ENCODE data around the gene USP32. TPM values are rescaled to one million over a fixed set of nuclear protein-coding genes. Genes with fewer than 3 reads are reported as not detected.
A peak's percentile ranks its signal among the peaks of the same experiment; 100 is the strongest.
"Not testable (repeated sequence)": the region's sequence is repeated elsewhere in the genome, so short reads cannot be mapped to it uniquely, and the experiment has no call there.

The USP32 gene
- total RNA-seq, 4 donors from 2014 or later = 14.7 to 86.0 (median 54.8) TPM

- H3K9me3 ChIP-seq = no peaks in the 10 kb centered on the region
- no peaks in the 10 kb centered on the region for H3K4me1 ChIP-seq
- H3K27ac ChIP-seq = no peak overlapping the region
- intact Hi-C loops (cut with DNase I; ENCODE audit: low total_unique reads) = no loop called here
- H3K4me3 ChIP-seq = no peak overlapping the region
- peaks cover 0 to 12% (median 3%) of the 10 kb centered on the region in 4 donors for H3K36me3 ChIP-seq
- TF ChIP-seq EP300 (IDR thresholded peaks at IDR 0.05; ENCODE audit: low read depth) (no peak), CTCF (IDR thresholded peaks at IDR 0.05) (no peak), POLR2A (IDR thresholded peaks at IDR 0.05) (no peak), POLR2AphosphoS5 (IDR thresholded peaks at IDR 0.05) (no peak)
- H3K27me3 ChIP-seq = no peaks in the 10 kb centered on the region
- no peak for DNase-seq
- 90 to 94% methylated on average over 2 to 3 of the region's 3 CpGs for WGBS, 2 donors (ENCODE audit: low coverage in 1 of 2)
- in situ Hi-C loops (cut with MboI; ENCODE audit: low pct_ligation_motif_present in 1 of 4, low pct_unique_long_range_greater_than_20kb in 1 of 4, low sequenced_read_pairs in 3 of 4) = loop anchor here in 1 of 4 donors (10.0 kb wide), 1 partner anchor 194 kb away; the partner anchor contains the start of gene CHCT1
Measured at GRCh38 chr17:60230358-60230757, 161.6 kb downstream of the USP32 start.

GRCh38 chr17:60229188-60229802 lies 162.6 kb downstream of the USP32 start:
- H3K36me3 ChIP-seq = peaks cover 0 to 12% (median 5%) of the 10 kb centered on the region in 4 donors
- 89 to 92% methylated on average over 3 of the region's 3 CpGs for WGBS, 2 donors (ENCODE audit: low coverage in 1 of 2)
- no peak for DNase-seq
- H3K27ac ChIP-seq = no peak overlapping the region
- H3K4me1 ChIP-seq = no peaks in the 10 kb centered on the region
- no peaks in the 10 kb centered on the region for H3K27me3 ChIP-seq
- in situ Hi-C loops (cut with MboI; ENCODE audit: low pct_ligation_motif_present in 1 of 4, low pct_unique_long_range_greater_than_20kb in 1 of 4, low sequenced_read_pairs in 3 of 4) (no loop called here), intact Hi-C loops (cut with DNase I; ENCODE audit: low total_unique reads) (no loop called here)
- H3K9me3 ChIP-seq = no peaks in the 10 kb centered on the region
- TF ChIP-seq POLR2A (IDR thresholded peaks at IDR 0.05) (no peak), CTCF (IDR thresholded peaks at IDR 0.05) (peak in 3 of 5 experiments; percentile 10 to 13 (median 10))
- no peak overlapping the region for H3K4me3 ChIP-seq

GRCh38 chr17:60227276-60227675 lies 164.7 kb downstream of the USP32 start:
- H3K9me3 ChIP-seq; H3K4me1 ChIP-seq; intact Hi-C loops (cut with DNase I; ENCODE audit: low total_unique reads); DNase-seq; H3K27me3 ChIP-seq; H3K4me3 ChIP-seq; in situ Hi-C loops (cut with MboI; ENCODE audit: low pct_ligation_motif_present in 1 of 4, low pct_unique_long_range_greater_than_20kb in 1 of 4, low sequenced_read_pairs in 3 of 4); H3K27ac ChIP-seq: not testable (repeated sequence)
- WGBS, 2 donors (ENCODE audit: low coverage in 1 of 2) = 94 to 96% methylated on average over 2 to 8 of the region's 8 CpGs
- peaks cover 0 to 25% (median 9%) of the 10 kb centered on the region in 4 donors for H3K36me3 ChIP-seq

- Histone ChIP-seq H3K9me3 (no peaks in the 10 kb centered on the region), H3K4me3 (no peak overlapping the region), H3K4me1 (no peaks in the 10 kb centered on the region), H3K27me3 (no peaks in the 10 kb centered on the region), H3K36me3 (peaks cover 0 to 35% (median 12%) of the 10 kb centered on the region in 4 donors), H3K27ac (no peak overlapping the region)
- TF ChIP-seq EP300 (IDR thresholded peaks at IDR 0.05; ENCODE audit: low read depth) (no peak), CTCF (IDR thresholded peaks at IDR 0.05) (no peak), POLR2A (IDR thresholded peaks at IDR 0.05) (no peak), POLR2AphosphoS5 (IDR thresholded peaks at IDR 0.05) (no peak)
- DNase-seq = no peak
- in situ Hi-C loops (cut with MboI; ENCODE audit: low pct_ligation_motif_present in 1 of 4, low pct_unique_long_range_greater_than_20kb in 1 of 4, low sequenced_read_pairs in 3 of 4) (no loop called here), intact Hi-C loops (cut with DNase I; ENCODE audit: low total_unique reads) (no loop called here)
- 85 to 96% methylated on average over 1 of the region's 1 CpG for WGBS, 2 donors (ENCODE audit: low coverage in 1 of 2)
Measured at GRCh38 chr17:60224064-60224463, 167.9 kb downstream of the USP32 start.

GRCh38 chr17:60223456-60223855 lies 168.5 kb downstream of the USP32 start:
- H3K9me3 ChIP-seq = no peaks in the 10 kb centered on the region
- in situ Hi-C loops (cut with MboI; ENCODE audit: low pct_ligation_motif_present in 1 of 4, low pct_unique_long_range_greater_than_20kb in 1 of 4, low sequenced_read_pairs in 3 of 4) (no loop called here), intact Hi-C loops (cut with DNase I; ENCODE audit: low total_unique reads) (no loop called here)
- H3K27ac ChIP-seq = no peak overlapping the region
- peaks cover 0 to 35% (median 12%) of the 10 kb centered on the region in 4 donors for H3K36me3 ChIP-seq
- H3K4me1 ChIP-seq = no peaks in the 10 kb centered on the region
- no peak overlapping the region for H3K4me3 ChIP-seq
- 82 to 85% methylated on average over 1 of the region's 1 CpG for WGBS, 2 donors (ENCODE audit: low coverage in 1 of 2)
- TF ChIP-seq POLR2AphosphoS5 (IDR thresholded peaks at IDR 0.05) (no peak), POLR2A (IDR thresholded peaks at IDR 0.05) (no peak), EP300 (IDR thresholded peaks at IDR 0.05; ENCODE audit: low read depth) (no peak), CTCF (IDR thresholded peaks at IDR 0.05) (no peak)
- H3K27me3 ChIP-seq = no peaks in the 10 kb centered on the region
- DNase-seq = no peak

GRCh38 chr17:60218774-60219173 lies 173.2 kb downstream of the USP32 start:
- H3K4me1 ChIP-seq; intact Hi-C loops (cut with DNase I; ENCODE audit: low total_unique reads); DNase-seq; in situ Hi-C loops (cut with MboI; ENCODE audit: low pct_ligation_motif_present in 1 of 4, low pct_unique_long_range_greater_than_20kb in 1 of 4, low sequenced_read_pairs in 3 of 4); H3K4me3 ChIP-seq; H3K27ac ChIP-seq; H3K27me3 ChIP-seq; H3K9me3 ChIP-seq: not testable (repeated sequence)
- 80% methylated on average over 2 of the region's 2 CpGs; no CpG with 5 or more reads in 1 of the 2 donors for WGBS, 2 donors (ENCODE audit: low coverage in 1 of 2)
- H3K36me3 ChIP-seq = peaks cover 0 to 20% (median 7%) of the 10 kb centered on the region in 4 donors

GRCh38 chr17:60215895-60216294 lies 176.0 kb downstream of the USP32 start:
- H3K36me3 ChIP-seq; intact Hi-C loops (cut with DNase I; ENCODE audit: low total_unique reads); DNase-seq; H3K9me3 ChIP-seq; H3K27me3 ChIP-seq; H3K4me3 ChIP-seq; in situ Hi-C loops (cut with MboI; ENCODE audit: low pct_ligation_motif_present in 1 of 4, low pct_unique_long_range_greater_than_20kb in 1 of 4, low sequenced_read_pairs in 3 of 4); H3K4me1 ChIP-seq; H3K27ac ChIP-seq: not testable (repeated sequence)
- WGBS, 2 donors (ENCODE audit: low coverage in 1 of 2) = no CpG with 5 or more reads among the region's 2 CpGs
